Endometrial microvascular endothelial cells (primary cell): Measurements from ENCODE around the gene SCAPER. TPM values are rescaled to one million over a fixed set of nuclear protein-coding genes. Genes with fewer than 3 reads are reported as not detected.
"Not testable (repeated sequence)": the region's sequence is repeated elsewhere in the genome, so short reads cannot be mapped to it uniquely, and the experiment has no call there.

Experiments
- in situ Hi-C: cut with HindIII; loops from 2 replicates; pipeline ENCODE4 v1.10.0; 2017; ENCODE audit warnings: low sequenced_read_pairs, low pct_unique_long_range_greater_than_20kb; ENCODE audit errors: inconsistent ontology term
- total RNA-seq: library from RNA; depleted of rRNA; stranded (reverse); fragments of >200 nt; gene quantifications from one replicate; pipeline ENCODE4 v1.2.3, GENCODE V29; 2015; ENCODE audit errors: inconsistent ontology term

SCAPER gene
- total RNA-seq, 1 donor from 2014 or later: 9.0 TPM

DNA sequence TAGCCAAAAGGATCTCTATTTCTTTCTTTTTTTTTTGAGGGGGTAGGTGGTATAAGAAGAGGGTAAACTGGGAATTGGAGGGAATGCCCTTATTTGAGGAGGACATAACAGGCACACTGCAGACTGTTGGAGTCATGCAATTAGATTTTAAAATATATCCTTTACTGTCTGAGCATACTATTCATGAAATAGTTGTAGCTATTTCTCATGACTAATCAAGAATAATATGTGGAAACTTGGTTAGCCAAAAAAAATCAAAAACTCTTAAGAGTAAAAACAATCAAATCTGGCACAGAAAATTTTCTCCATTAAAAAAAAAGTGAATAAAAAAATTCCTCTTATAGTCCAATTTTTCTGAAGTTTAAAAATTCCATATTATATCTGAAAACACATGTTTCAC, 174.9 kb downstream of the SCAPER start:
- in situ Hi-C loops: no loop called here

DNA sequence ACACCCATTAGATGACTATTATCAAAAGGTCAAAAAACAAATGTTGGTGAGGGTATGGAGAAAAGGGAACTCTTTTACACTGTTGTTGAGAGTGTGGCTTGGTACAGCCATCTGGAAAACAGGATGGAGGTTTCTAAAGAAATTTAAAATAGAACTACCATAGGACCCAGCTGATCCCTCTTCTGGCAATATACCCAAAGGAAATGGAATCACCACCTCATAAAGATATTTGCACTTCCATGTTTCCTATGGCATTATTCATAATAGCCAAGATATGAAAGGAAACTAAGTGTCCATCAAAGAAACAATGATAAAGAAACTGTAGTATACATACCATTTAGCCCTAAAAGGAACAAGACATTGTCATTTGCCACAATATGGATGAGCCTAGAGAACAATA, 186.3 kb downstream of the SCAPER start:
- in situ Hi-C loops: no loop called here

DNA sequence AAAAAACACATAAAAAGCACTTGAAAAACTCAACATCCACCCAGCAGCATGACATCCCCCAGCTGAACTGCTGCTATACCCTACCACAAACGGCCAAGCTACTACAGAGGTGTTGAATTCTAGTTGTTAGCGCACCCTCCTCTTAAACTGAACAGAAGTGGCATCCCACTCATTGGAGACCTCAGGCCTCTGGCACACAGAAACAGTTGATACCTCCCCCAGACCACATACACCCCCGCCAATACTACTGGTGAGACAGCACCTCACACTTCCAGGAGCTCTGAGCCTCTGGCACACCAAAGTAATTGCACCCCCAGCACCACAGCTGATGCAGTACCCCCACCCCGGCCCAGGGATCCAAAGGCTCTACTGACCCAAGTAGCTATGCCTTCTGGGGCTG, 190.2 kb downstream of the SCAPER start:
- in situ Hi-C loops: no loop called here

DNA sequence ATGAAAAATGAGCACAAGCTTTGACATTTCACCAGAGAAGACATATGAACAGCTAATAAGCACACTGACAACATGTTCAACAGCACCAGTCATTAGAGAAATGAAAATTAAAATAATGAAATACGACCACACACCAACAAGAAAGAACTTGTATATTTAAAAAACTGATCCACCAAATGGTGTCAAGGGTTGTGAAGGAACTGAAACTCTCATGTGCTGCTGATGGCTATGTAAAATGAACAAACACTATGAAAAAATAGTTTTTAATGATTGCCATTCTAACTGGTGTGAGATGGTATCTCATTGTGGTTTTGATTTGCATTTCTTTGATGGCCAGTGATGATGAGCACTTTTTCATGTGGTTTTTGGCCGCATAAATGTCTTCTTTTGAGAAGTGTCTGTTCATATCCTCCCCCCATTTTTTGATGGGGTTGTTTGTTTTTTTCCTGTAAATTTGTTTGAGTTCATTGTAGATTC, 193.8 kb downstream of the SCAPER start:
- in situ Hi-C loops: no loop called here

DNA sequence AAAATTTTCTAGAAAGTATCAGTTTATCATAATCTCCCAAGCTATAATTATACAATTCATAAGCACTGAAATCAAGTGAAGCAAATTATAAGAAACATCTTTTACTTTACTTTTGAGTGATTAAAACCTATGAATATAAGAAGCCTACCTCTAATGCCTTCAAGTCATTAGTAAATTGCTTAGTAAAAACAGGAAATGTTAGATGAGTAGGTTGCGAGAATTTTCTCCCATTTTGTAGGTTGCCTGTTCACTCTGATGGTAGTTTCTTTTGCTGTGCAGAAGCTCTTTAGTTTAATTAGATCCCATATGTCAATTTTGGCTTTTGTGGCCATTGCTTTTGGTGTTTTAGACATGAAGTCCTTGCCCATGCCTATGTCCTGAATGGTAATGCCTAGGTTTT, 201.1 kb downstream of the SCAPER start:
- in situ Hi-C loops: not testable (repeated sequence)

DNA sequence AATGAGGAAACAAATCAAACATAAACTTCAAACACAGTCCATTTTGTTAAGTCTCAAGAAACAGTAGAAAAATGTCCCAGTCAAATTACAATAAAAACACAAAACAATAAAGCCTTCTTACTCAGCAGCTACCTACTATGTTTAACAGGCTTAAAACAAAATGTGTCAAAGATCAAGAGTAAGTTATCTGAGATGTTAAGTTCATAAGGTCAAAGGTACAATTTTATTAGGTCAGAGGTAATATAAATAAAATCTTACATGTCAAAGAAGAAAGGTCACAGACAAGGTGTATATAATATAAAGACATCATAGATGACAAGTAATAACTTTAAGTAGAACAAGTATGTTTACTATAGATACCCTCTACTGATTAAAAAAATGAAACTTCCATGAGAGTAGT, 208.3 kb downstream of the SCAPER start:
- in situ Hi-C loops: no loop called here

DNA sequence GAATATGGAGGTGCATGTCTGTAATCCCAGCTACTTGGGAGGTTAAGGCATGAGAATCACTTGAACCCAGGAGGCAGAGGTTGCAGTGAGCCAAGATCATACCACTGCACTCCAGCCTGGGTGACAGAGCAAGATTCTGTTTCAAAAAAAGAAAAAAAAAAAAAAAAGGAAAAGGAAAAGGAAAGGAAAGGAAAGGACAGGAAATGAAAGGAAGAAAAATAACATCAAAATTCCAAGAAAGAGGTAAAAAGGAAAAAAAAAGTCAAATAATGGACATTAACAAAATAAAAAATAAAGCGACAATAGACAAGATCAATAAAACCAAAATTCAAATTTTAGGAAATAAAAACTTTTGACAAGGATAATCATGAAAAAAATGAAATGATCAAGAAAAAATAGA, 212.6 kb downstream of the SCAPER start:
- in situ Hi-C loops: not testable (repeated sequence)

DNA sequence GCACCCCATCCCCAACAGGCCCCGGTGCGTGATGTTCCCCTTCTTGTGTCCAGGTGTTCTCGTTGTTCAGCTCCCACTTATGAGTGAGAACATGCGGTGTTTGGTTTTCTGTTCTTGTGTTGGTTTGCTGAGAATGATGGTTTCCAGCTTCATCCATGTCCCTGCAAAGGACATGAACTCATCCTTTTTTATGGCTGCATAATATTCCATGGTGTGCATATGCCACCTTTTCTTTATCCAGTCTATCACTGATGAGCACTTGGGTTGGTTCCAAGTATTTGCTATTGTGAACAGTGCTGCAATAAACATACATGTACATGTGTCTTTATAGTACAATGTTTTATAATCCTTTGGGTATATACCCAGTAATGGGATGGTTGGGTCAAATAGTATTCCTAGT, 217.5 kb downstream of the SCAPER start:
- in situ Hi-C loops: not testable (repeated sequence)

DNA sequence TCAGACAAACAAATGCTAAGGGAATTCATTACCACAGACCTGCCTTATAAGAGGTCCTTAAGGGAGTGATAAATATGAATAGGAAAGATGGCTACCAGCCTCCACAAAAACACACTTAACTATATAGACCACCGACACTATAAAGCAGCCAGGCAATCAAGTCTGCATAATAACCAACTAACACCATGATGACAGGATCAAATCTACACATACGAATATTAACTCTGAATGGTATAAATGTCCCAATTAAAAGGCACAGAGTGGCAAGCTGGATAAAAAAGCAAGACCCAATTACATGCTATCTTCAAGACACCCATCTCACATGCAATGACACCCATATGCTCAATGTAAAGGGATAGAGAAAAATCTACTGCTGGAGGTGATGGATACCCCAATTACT, 221.1 kb downstream of the SCAPER start:
- in situ Hi-C loops: no loop called here

DNA sequence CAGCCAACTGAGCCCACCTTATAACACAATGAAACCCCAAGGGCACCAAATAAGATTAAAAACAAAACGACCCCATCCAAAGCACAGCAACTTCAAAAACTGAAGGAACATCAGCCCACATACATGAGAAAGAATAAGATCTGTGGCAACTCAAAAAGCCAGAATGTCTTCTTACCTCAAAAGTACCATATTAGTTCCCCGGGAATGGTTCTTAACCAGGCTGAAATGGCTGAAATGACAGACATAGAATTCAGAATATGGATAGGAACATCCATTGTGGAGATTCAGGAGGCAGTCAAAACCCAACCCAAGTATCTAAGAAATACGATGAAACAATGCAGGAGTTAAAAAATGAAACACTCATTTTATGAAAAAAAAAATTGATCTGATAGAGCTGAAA, 222.3 kb downstream of the SCAPER start:
- in situ Hi-C loops: no loop called here

DNA sequence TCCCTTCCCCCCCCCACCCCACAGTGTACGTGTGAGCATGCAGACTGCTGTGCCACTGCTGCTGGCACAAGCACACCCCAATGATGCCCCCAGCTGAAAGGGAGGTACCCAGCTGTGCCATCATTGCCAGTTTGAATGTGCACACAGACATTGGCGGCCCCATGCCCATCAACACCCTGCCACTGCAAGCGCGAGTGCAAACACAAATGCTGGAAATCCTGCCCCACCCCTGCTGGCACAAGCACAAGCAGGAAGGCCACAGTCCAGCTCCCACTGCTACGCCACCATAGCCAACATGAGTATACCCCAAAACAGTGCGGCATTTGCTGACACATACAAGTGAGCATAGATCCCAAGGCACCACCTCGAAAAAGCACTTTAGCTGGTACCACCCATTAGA, 222.9 kb downstream of the SCAPER start:
- in situ Hi-C loops: no loop called here

DNA sequence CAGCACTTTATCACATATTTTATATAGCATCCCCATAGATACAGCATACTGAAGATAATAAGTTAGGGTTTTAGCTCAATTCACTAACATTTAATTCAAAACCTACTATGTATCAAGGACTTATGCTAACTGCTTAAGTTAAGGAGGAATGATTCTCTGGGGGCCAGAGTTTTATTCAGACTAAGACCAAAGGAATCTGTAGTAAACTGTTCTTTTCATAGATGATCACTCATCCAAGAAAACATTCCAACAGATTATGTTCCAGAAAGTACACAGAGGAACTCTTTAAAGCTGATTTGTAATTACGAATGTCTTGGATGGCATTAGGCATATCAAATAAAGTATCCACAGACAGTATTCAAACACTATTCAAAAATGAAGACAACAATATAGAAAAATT, 226.4 kb downstream of the SCAPER start:
- in situ Hi-C loops: no loop called here

DNA sequence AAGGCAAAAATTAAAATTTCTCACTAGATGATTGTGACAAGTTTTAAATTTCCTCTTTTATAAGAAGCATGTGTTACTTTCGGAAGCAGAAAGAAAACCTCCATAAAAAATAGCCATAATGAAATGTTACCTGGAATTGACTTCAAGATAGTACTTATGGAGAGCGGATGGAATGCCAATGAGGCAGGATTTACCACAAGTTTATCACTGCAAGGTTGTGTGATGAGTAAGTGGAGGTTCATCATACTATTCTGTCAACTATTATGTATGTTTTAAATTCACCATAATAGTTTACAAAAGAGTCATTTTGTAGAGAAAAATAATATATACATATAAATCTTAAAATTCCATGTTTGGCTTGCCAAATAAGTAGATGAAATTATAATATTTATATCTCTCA, 230.3 kb downstream of the SCAPER start:
- in situ Hi-C loops: no loop called here

DNA sequence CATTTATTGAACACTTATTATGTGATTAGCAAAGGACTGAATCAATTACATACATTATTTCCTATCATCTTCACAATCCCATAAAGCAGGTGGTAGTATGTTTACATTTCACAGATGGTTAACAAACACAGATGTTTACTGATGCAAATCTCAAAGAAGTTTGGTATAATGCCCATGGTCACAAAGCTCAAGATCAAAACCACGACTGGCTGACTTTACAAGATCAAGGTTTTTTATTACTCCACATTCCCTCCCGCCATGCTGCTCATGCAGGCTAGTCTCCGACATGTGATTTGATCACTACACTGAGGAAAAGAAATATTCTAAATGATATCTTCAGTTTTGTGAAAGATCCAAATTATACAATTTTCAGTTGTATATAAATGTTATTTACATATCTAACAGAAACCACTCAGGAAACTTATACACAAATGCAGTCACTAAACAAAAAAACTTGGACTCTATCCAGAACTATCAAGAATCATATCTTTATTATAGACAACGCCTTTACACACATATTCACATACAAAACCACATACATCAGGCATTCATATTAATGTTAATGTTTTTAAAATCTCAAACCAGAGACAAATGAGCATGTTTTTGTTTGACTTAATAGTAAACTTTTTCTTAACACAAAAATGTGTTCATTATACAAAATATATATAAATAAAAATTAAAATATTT, 235.5 kb downstream of the SCAPER start:
- in situ Hi-C loops: no loop called here

DNA sequence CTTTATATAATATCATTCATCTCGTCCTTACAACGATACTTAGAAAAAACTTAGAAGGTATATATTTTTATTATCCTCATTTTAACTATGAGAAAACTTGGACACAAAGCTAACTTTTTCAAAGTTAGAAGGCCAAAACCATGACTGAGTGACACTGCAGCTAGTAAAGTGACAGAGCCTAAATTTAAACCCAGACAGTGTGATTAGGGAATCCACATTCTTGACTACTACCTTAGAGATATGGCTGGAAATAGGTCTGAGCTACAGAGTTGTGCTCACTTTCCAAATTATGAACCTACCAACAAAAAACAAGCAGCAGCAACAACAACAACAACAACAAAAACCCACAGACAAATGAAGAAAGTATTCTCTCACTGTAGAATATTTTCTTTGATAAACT, 236.2 kb downstream of the SCAPER start:
- in situ Hi-C loops: no loop called here

DNA sequence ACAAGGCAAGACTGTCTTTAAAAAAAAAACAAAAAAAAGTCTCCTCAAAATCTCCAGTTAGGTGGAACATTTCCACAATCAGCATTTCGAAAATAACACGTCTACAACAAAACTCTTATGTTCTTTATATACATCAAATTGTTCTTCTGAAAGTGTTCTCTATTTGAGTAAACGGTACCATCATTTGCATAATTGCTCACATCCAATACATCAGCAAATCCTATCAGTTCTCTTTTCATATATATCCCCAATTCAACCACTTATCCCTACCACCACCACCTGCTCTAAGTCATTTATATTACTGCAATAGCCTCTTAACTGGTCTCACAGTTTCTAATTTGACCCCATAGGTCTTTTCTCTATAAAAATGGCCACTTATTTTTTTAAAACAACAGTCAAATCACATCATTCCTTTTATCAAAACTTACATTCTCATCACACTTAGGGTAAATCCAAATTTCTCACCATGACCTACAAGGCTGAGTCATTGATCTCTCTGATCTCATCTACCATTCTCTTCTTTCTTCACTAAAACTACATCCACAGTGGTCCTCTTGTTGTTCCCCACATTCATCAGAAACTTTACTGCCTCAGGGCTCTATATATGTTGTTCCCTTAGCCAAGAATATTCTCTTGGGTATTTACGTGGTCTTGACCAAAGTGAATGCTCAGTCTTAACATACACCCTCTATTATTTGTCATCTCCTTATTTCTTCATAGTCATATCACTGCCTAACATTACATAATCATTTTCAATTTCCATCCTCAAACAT, 237.0 kb downstream of the SCAPER start:
- in situ Hi-C loops: no loop called here

DNA sequence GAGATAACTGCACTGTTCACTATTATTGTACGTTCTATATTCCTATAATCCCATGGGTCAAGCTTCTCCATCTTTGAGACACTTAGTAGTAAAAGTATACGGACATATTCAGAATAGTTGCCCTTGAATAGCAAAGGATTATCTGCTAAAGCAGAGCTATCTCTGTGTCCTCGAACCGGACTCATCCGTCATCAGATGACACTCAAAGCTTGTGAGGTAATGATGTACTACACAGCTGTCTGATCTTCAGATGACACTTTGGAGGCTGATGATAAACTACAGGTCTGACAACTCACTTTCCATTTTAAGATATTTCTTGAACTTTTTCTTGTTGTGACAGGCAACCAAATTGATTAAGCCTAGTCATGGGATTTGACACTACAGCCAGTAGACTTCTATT, 240.2 kb downstream of the SCAPER start:
- in situ Hi-C loops: no loop called here

DNA sequence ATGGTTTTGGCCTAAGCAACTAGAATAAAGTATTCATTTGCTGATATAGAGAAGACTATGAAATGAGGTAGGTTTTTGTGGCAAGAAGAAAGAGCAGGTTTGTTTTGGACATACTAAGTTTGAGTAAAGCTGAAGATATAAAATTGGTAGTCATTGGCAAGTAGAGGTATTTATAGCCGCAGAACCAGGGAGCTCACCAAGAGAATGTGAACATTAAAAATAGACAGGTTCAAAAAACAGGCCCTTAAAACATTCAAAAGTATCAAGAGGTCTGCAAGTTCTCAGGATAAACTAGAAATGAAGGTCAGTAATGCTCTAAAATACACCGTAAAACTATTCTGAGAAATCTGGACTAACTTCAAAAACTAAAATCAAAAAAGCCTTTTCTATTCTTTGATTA, 240.7 kb downstream of the SCAPER start:
- in situ Hi-C loops: no loop called here

DNA sequence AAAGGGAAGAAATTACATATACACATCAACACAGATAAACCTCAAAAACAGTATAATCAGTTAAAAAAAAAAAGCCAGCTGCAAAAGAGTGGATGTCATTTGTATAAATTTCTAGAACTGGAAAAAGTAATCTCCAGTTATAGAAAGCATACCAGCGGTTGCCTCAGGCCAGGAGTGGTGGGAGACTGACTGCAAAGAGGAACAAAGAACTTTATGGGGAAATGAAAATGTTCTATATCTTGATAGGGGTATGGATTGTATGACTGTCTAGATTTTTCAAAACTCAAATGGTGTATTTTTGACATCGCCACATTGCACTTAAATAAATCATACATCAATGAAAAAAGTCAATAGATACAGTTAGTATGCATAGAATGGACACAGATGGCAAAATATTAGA, 241.6 kb downstream of the SCAPER start:
- in situ Hi-C loops: no loop called here

DNA sequence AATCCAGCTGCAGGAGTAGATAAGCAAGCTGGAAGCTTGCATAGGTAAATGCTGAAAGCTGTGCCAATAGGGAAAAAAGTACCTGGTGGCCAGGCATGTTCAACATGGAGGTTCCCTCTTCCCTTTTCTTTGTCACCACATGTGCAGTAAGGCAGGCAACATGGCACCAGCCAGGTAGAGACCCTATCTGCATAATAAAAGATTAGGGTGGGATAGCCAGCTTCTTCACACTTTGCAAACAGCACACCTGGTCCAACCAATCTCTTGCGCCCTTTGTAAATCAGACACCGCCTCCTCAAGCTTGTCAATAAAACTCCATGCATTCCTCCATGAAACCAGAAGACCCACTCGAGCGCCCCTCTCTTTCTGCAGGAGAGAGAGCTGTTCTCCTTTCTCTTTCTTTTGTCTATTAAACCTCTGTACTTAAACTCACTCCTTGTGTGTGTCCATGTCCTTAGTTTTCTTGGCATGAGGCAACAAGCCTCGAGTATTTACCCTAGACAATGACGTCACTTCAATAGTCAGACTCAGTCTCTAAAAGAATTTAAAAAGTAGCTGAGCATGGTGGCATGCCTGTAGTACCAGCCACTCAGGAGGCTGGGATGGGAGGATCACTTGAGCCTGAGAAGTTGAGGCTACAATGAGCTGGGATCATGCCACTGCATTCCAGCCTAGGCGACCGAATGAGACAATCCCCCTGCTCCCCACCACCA, 256.3 kb downstream of the SCAPER start:
- in situ Hi-C loops: no loop called here
